Right atrium auricular region (tissue), 2 donors: Measurements from ENCODE around the gene RNF150. TPM values are rescaled to one million over a fixed set of nuclear protein-coding genes. Genes with fewer than 3 reads are reported as not detected.

Experiments
- DNase-seq: peaks from one replicate; pipeline ENCODE4 v3.0.0-alpha.2; 2019; ENCODE audit warnings: low spot score
- H3K27ac ChIP-seq, 2 donors: fragments of 200-600 bp; sonication (generic); 1 replicate in 1 of 2; 2 replicates in 1 of 2; pipeline ENCODE4 v1.5.1; 2016 to 2019
- H3K27me3 ChIP-seq, 2 donors: fragments of 200-600 bp; sonication (generic); one replicate each; pipeline versions ENCODE4 v1.5.1 to v1.6.0; 2017 to 2019
- H3K36me3 ChIP-seq: fragments of 200-600 bp; sonication (generic); one replicate; pipeline ENCODE4 v1.5.1; 2016
- H3K4me1 ChIP-seq, 2 donors: fragments of 200-600 bp; sonication (generic); one replicate each; pipeline versions ENCODE4 v1.5.1 to v1.6.0; 2017 to 2019
- H3K4me3 ChIP-seq, 2 donors: fragments of 200-600 bp; sonication (generic); 1 replicate in 1 of 2; 2 replicates in 1 of 2; pipeline ENCODE4 v1.5.1; 2017 to 2019; ENCODE audit warnings: mild to moderate bottlenecking in 1 of 2, moderate library complexity in 1 of 2
- H3K9me3 ChIP-seq, 2 donors: fragments of 200-600 bp; sonication (generic); one replicate each; pipeline ENCODE4 v1.5.1; 2019
- total RNA-seq, 2 donors: library from RNA; depleted of rRNA; stranded (reverse); fragments of >200 nt; gene quantifications; one replicate each; pipeline ENCODE4 v1.1.0, GENCODE V29; 2016
- TF ChIP-seq, protein P1 (sequence below), 2 donors: fragments of 200-600 bp; sonication (generic); IDR thresholded peaks; one replicate each; pipeline ENCODE4 v1.5.1; 2019; ENCODE audit warnings: antibody characterized with exemption in 2 of 2

The RNF150 gene
- total RNA-seq, 2 donors from 2014 or later, result 26.2 to 34.2 TPM

DNA sequence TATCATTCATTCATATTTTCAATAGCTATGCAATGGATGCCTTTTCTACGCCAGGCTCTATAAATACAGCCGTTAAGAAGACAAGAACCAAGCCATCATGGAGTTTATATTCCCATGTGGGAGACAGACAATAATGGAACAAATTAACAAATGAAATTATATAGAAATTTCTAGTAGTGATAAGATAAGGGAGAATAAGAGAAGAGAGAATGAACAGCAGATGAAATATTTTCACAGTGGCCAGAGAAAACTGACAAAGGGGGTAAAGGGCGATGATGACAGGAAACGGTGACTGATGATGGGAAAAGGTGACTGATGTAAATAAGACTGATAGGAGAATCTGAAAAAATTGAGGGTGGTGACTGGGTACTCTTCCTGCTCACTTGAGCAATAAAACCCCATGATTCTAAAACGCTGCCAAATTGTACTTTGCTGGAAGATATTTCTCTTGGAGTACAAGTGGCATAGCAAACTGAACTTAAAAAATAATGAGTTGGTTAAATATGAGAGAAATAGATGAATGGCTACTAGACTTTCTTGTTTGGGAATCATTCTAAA, 13.2 kb downstream of the RNF150 start:
- no peak for DNase-seq
- peak overlapping the region; percentile 36 to 39 for H3K27ac ChIP-seq

DNA sequence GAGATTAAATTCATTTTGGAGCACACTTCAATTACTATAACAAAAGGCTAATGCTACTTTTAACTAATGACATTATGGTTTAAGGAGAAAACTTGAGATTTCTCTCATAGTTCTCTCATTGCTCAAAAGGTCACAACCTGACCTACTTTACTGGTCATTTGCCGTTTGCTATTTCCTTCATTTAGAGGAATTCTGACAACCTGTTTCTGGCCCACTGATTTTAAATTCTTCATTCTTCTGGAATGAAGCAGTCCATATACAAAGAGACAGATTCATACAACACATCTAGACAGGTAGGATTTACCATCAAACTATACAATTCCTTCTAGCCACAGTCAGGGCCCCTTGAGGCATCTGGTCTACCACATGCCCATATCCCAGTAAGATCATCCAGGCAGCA, 14.2 kb downstream of the RNF150 start:
- Histone ChIP-seq H3K9me3 (no peaks in the 10 kb centered on the region), H3K4me1 (peaks cover 0 to 11% of the 10 kb centered on the region in 2 donors), H3K27me3 (no peaks in the 10 kb centered on the region), H3K27ac (peak overlapping the region in 1 of 2 donors; percentile 39), H3K36me3 (no peaks in the 10 kb centered on the region), H3K4me3 (no peak overlapping the region)
- TF ChIP-seq, protein P1, sequence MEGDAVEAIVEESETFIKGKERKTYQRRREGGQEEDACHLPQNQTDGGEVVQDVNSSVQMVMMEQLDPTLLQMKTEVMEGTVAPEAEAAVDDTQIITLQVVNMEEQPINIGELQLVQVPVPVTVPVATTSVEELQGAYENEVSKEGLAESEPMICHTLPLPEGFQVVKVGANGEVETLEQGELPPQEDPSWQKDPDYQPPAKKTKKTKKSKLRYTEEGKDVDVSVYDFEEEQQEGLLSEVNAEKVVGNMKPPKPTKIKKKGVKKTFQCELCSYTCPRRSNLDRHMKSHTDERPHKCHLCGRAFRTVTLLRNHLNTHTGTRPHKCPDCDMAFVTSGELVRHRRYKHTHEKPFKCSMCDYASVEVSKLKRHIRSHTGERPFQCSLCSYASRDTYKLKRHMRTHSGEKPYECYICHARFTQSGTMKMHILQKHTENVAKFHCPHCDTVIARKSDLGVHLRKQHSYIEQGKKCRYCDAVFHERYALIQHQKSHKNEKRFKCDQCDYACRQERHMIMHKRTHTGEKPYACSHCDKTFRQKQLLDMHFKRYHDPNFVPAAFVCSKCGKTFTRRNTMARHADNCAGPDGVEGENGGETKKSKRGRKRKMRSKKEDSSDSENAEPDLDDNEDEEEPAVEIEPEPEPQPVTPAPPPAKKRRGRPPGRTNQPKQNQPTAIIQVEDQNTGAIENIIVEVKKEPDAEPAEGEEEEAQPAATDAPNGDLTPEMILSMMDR (IDR thresholded peaks at IDR 0.05), result no peak
- no peak for DNase-seq

More for the DNA sequence above, 13.2 kb downstream of the RNF150 start:
- TF ChIP-seq, protein P1 (IDR thresholded peaks at IDR 0.05), result no peak
- H3K4me3 ChIP-seq, result no peak overlapping the region
- H3K27me3 ChIP-seq, result no peaks in the 10 kb centered on the region
- no peaks in the 10 kb centered on the region for H3K9me3 ChIP-seq
- H3K36me3 ChIP-seq, result no peaks in the 10 kb centered on the region
- peaks cover 0 to 12% of the 10 kb centered on the region in 2 donors for H3K4me1 ChIP-seq

DNA sequence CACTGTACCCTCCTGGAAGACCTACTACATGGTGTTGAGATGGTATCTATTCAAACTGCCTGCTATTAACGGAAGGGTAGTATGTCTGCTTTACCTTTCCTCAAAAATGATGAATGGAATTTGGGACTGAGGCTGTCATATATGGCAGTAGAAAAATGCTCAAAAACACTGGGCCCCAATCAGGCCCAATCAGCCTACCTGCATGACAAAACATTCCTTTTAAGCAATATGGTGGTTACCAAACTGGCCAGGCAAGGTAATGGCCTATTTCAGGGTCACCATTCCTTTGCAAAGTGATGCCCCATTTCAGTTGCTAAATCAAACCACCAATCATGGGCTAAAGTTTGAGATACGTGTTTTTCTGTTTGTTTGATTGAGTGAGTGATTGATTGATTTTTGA, 14.9 kb downstream of the RNF150 start:
- Histone ChIP-seq H3K9me3 (no peaks in the 10 kb centered on the region), H3K4me1 (peaks cover 0 to 11% of the 10 kb centered on the region in 2 donors), H3K27me3 (no peaks in the 10 kb centered on the region), H3K4me3 (no peak overlapping the region), H3K36me3 (no peaks in the 10 kb centered on the region), H3K27ac (no peak overlapping the region)
- TF ChIP-seq, protein P1 (IDR thresholded peaks at IDR 0.05), result no peak
- DNase-seq, result no peak

- H3K36me3 ChIP-seq, result no peaks in the 10 kb centered on the region
- peaks cover 0 to 11% of the 10 kb centered on the region in 2 donors for H3K4me1 ChIP-seq
- H3K9me3 ChIP-seq, result no peaks in the 10 kb centered on the region
- no peak overlapping the region for H3K27ac ChIP-seq
- H3K27me3 ChIP-seq, result no peaks in the 10 kb centered on the region
- TF ChIP-seq, protein P1 (IDR thresholded peaks at IDR 0.05), result no peak
- DNase-seq, result no peak
- H3K4me3 ChIP-seq, result no peak overlapping the region
These were observed 15.3 kb downstream of the RNF150 start for GRCh38 chr4:141117935-141118334.

GRCh38 chr4:141109983-141110382, 23.3 kb downstream of the RNF150 start:
- peak overlapping the region in 1 of 2 donors; percentile 28 for H3K27ac ChIP-seq
- no peak for DNase-seq
- TF ChIP-seq, protein P1 (IDR thresholded peaks at IDR 0.05), result peak in 1 of 2 donors; percentile 39

GRCh38 chr4:141107927-141108326, 25.3 kb downstream of the RNF150 start:
- Histone ChIP-seq H3K4me3 (no peak overlapping the region), H3K27ac (peak overlapping the region; percentile 37 to 63), H3K36me3 (no peaks in the 10 kb centered on the region), H3K4me1 (no peaks in the 10 kb centered on the region), H3K27me3 (no peaks in the 10 kb centered on the region), H3K9me3 (no peaks in the 10 kb centered on the region)
- TF ChIP-seq, protein P1 (IDR thresholded peaks at IDR 0.05), result no peak
- DNase-seq, result no peak

More at GRCh38 chr4:141109983-141110382, 23.3 kb downstream of the RNF150 start:
- no peaks in the 10 kb centered on the region for H3K4me1 ChIP-seq
- H3K4me3 ChIP-seq, result no peak overlapping the region
- no peaks in the 10 kb centered on the region for H3K36me3 ChIP-seq
- no peaks in the 10 kb centered on the region for H3K27me3 ChIP-seq
- H3K9me3 ChIP-seq, result no peaks in the 10 kb centered on the region
